H9 (cell line): ENCODE measurements around the gene DBET. TPM values are rescaled to one million over a fixed set of nuclear protein-coding genes. Genes with fewer than 3 reads are reported as not detected.
"Not testable (repeated sequence)": the region's sequence is repeated elsewhere in the genome, so short reads cannot be mapped to it uniquely, and the experiment has no call there.

Experiments used
- DNase-seq: peaks from one replicate; pipeline ENCODE4 v3.0.0-alpha.2; 2017
- H2AFZ ChIP-seq: one replicate; pipeline ENCODE4 v1.6.1; 2013; ENCODE audit warnings: mild to moderate bottlenecking, low read length, control low read depth, moderate library complexity
- H2AK5ac ChIP-seq: 2 replicates; pipeline ENCODE4 v1.6.1; 2013; ENCODE audit warnings: low read length, control low read depth, mixed read lengths; ENCODE audit not compliant: insufficient read length
- H2BK120ac ChIP-seq: one replicate; pipeline ENCODE4 v1.6.1; 2013; ENCODE audit warnings: low read depth, mild to moderate bottlenecking, low read length, control low read depth, inconsistent platforms; ENCODE audit not compliant: poor library complexity, severe bottlenecking
- H2BK12ac ChIP-seq: 2 replicates; pipeline ENCODE4 v1.6.1; 2013; ENCODE audit warnings: low read length, control low read depth, mixed read lengths, low read depth; ENCODE audit not compliant: insufficient read length
- H2BK15ac ChIP-seq: 2 replicates; pipeline ENCODE4 v1.6.1; 2013; ENCODE audit warnings: low read depth, low read length, control low read depth
- H2BK20ac ChIP-seq: one replicate; pipeline ENCODE4 v1.6.1; 2013; ENCODE audit warnings: low read depth, mild to moderate bottlenecking, low read length, control low read depth, inconsistent platforms; ENCODE audit not compliant: poor library complexity, severe bottlenecking
- H2BK5ac ChIP-seq: 2 replicates; pipeline ENCODE4 v1.6.1; 2013; ENCODE audit warnings: low read length, control low read depth, mixed read lengths; ENCODE audit not compliant: insufficient read length
- H3K14ac ChIP-seq: 2 replicates; pipeline ENCODE4 v1.6.1; 2013; ENCODE audit warnings: low read length, control low read depth; ENCODE audit not compliant: insufficient read depth
- H3K18ac ChIP-seq: 2 replicates; pipeline ENCODE4 v1.6.1; 2013; ENCODE audit warnings: low read depth, mild to moderate bottlenecking, mixed read lengths, low read length, control low read depth; ENCODE audit not compliant: insufficient read length
- H3K23ac ChIP-seq: 2 replicates; pipeline ENCODE4 v1.6.1; 2013; ENCODE audit warnings: low read length, control low read depth, mixed read lengths, low read depth; ENCODE audit not compliant: insufficient read length
- H3K23me2 ChIP-seq: 2 replicates; pipeline ENCODE4 v1.6.1; 2013; ENCODE audit warnings: low read depth, mild to moderate bottlenecking, mixed read lengths, low read length, control low read depth; ENCODE audit not compliant: insufficient read length, poor library complexity, severe bottlenecking
- H3K27ac ChIP-seq: 2 replicates; pipeline ENCODE4 v1.5.1; 2013; ENCODE audit warnings: low read length, control low read depth, mixed read lengths, low read depth; ENCODE audit not compliant: insufficient read length
- H3K27me3 ChIP-seq: 2 replicates; pipeline ENCODE4 v1.6.1; 2013; ENCODE audit warnings: low read length, control low read depth, inconsistent platforms; ENCODE audit not compliant: insufficient read depth
- H3K4ac ChIP-seq: 2 replicates; pipeline ENCODE4 v1.6.1; 2013; ENCODE audit warnings: low read depth, mild to moderate bottlenecking, control low read depth, inconsistent platforms, low read length, moderate library complexity
- H3K4me1 ChIP-seq: 2 replicates; pipeline ENCODE4 v1.6.1; 2013; ENCODE audit warnings: low read length, control low read depth, inconsistent platforms; ENCODE audit not compliant: insufficient read depth
- H3K4me2 ChIP-seq: 2 replicates; pipeline ENCODE4 v1.6.1; 2013; ENCODE audit warnings: low read length, control low read depth, mixed read lengths; ENCODE audit not compliant: insufficient read length, insufficient read depth
- H3K56ac ChIP-seq: 2 replicates; pipeline ENCODE4 v1.6.1; 2013; ENCODE audit warnings: low read depth, mild to moderate bottlenecking, mixed read lengths, low read length, control low read depth; ENCODE audit not compliant: insufficient read length
- H3K79me1 ChIP-seq: 2 replicates; pipeline ENCODE4 v1.6.1; 2013; ENCODE audit warnings: low read depth, mild to moderate bottlenecking, moderate library complexity, low read length, control low read depth, inconsistent platforms; ENCODE audit not compliant: insufficient read depth, poor library complexity, severe bottlenecking
- H3K79me2 ChIP-seq: 2 replicates; pipeline ENCODE4 v1.6.1; 2013; ENCODE audit warnings: low read length, control low read depth, inconsistent platforms; ENCODE audit not compliant: insufficient read depth
- H3K9ac ChIP-seq: 2 replicates; pipeline ENCODE4 v1.6.1; 2013; ENCODE audit warnings: low read length, control low read depth, mixed read lengths; ENCODE audit not compliant: insufficient read length; ENCODE audit errors: extremely low read depth
- H3K9me3 ChIP-seq: one replicate; pipeline ENCODE4 v1.6.1; 2013; ENCODE audit warnings: low read depth, low read length, inconsistent platforms; ENCODE audit not compliant: control insufficient read depth
- H3T11ph ChIP-seq: one replicate; pipeline ENCODE4 v1.6.1; 2013; ENCODE audit warnings: mild to moderate bottlenecking, low read length, control low read depth, inconsistent platforms
- H4K20me1 ChIP-seq: one replicate; pipeline ENCODE4 v1.6.1; 2013; ENCODE audit not compliant: control insufficient read depth, insufficient read length, insufficient read depth
- H4K5ac ChIP-seq: 2 replicates; pipeline ENCODE4 v1.6.1; 2013; ENCODE audit warnings: low read depth, mild to moderate bottlenecking, mixed read lengths, low read length, control low read depth; ENCODE audit not compliant: insufficient read length
- H4K8ac ChIP-seq: replicated peaks from 2 replicates; pipeline ENCODE4 v1.6.1; 2013; ENCODE audit warnings: low read length, control low read depth, mixed read lengths, low read depth; ENCODE audit not compliant: insufficient read length
- H4K91ac ChIP-seq: 2 replicates; pipeline ENCODE4 v1.6.1; 2013; ENCODE audit warnings: low read depth, mild to moderate bottlenecking, moderate library complexity, mixed read lengths, low read length, control low read depth; ENCODE audit not compliant: insufficient read length
- H3K27ac Mint-ChIP-seq, 3 experiments: 2 replicates in 2 of 3; 3 replicates in 1 of 3; pipeline ENCODE4 v1.8.0; 2020 to 2021; ENCODE audit warnings: mixed read lengths in 3 of 3, mild to moderate bottlenecking in 1 of 3, moderate library complexity in 1 of 3
- H3K27me3 Mint-ChIP-seq: 2 replicates; pipeline ENCODE4 v1.8.0; 2021; ENCODE audit warnings: low read depth, mild to moderate bottlenecking, moderate library complexity, mixed read lengths
- H3K36me3 Mint-ChIP-seq, 3 experiments: 2 replicates in 2 of 3; 3 replicates in 1 of 3; pipeline ENCODE4 v1.8.0; 2020 to 2021; ENCODE audit warnings: low read depth in 3 of 3, mixed read lengths in 3 of 3; ENCODE audit not compliant: insufficient read depth in 1 of 3
- H3K4me1 Mint-ChIP-seq, 2 experiments: 2 replicates each; pipeline ENCODE4 v1.8.0; 2020; ENCODE audit warnings: mixed read lengths in 2 of 2
- H3K4me3 Mint-ChIP-seq, 2 experiments: 2 replicates in 1 of 2; 3 replicates in 1 of 2; pipeline ENCODE4 v1.8.0; 2020 to 2021; ENCODE audit warnings: mild to moderate bottlenecking in 2 of 2, mixed read lengths in 2 of 2, moderate library complexity in 1 of 2
- H3K9me3 Mint-ChIP-seq, 2 experiments: 2 replicates in 1 of 2; 3 replicates in 1 of 2; pipeline ENCODE4 v1.8.0; 2020; ENCODE audit warnings: mild to moderate bottlenecking in 2 of 2, mixed read lengths in 2 of 2, moderate library complexity in 1 of 2
- whole genome bisulfite sequencing: extraction: QIAGEN DNeasy Blood & Tissue Kit; methylation state at CpG from one replicate; pipeline ENCODE4 v1.1.7; 2013; ENCODE audit warnings: missing lambda C conversion rate, low lambda C conversion rate, mixed read lengths; ENCODE audit not compliant: insufficient read length; ENCODE audit errors: extremely low coverage; 5-methylcytosine and 5-hydroxymethylcytosine counted together
- total RNA-seq: library from RNA; stranded (reverse); gene quantifications from 2 replicates; pipeline ENCODE4 v1.2.1, GENCODE V29; 2021

The DBET gene
- total RNA-seq, 1 experiment from 2014 or later: not detected

GRCh38 chr4:190031264-190031663, 33.0 kb upstream of the DBET start:
- not testable (repeated sequence) for H2BK12ac ChIP-seq, H3K79me1 ChIP-seq, H2BK120ac ChIP-seq, H2BK15ac ChIP-seq, H2AFZ ChIP-seq, H3K14ac ChIP-seq, H3K79me2 ChIP-seq, H2AK5ac ChIP-seq, H3K27ac Mint-ChIP-seq, H4K5ac ChIP-seq, H3K9ac ChIP-seq, H3K4me3 Mint-ChIP-seq, H2BK5ac ChIP-seq, H4K20me1 ChIP-seq, H3K4me2 ChIP-seq, H3K4me1 ChIP-seq, H3K56ac ChIP-seq, H3K18ac ChIP-seq, H4K8ac ChIP-seq, H3K9me3 ChIP-seq, H3K27ac ChIP-seq, DNase-seq, H3K4ac ChIP-seq, H3K27me3 Mint-ChIP-seq, H3K23me2 ChIP-seq, H3K36me3 Mint-ChIP-seq, H4K91ac ChIP-seq, H3K27me3 ChIP-seq, H3T11ph ChIP-seq, H2BK20ac ChIP-seq, H3K4me1 Mint-ChIP-seq, H3K23ac ChIP-seq
- no CpG with 5 or more reads among the region's 5 CpGs for WGBS
- peaks cover 24 to 33% of the 10 kb centered on the region in 2 experiments for H3K9me3 Mint-ChIP-seq

- H3K4me3 Mint-ChIP-seq, DNase-seq: not testable (repeated sequence)
Measured at GRCh38 chr4:190037704-190038388, 26.5 kb upstream of the DBET start.

More at GRCh38 chr4:190037704-190038388, 26.5 kb upstream of the DBET start:
- H4K5ac ChIP-seq, H3K4me1 Mint-ChIP-seq, H2AK5ac ChIP-seq, H2BK120ac ChIP-seq, H3K18ac ChIP-seq, H3K36me3 Mint-ChIP-seq, H3K4me2 ChIP-seq, H2BK12ac ChIP-seq, H3K79me1 ChIP-seq, H3K79me2 ChIP-seq, H2BK5ac ChIP-seq, H3K27me3 Mint-ChIP-seq, H3K23me2 ChIP-seq, H2BK15ac ChIP-seq, H2AFZ ChIP-seq, H2BK20ac ChIP-seq, H3K27me3 ChIP-seq, H3K9me3 ChIP-seq, H3K4ac ChIP-seq, H4K8ac ChIP-seq, H3K27ac ChIP-seq, H3K23ac ChIP-seq, H3T11ph ChIP-seq, H3K27ac Mint-ChIP-seq, H4K20me1 ChIP-seq, H3K9ac ChIP-seq, H4K91ac ChIP-seq, H3K4me1 ChIP-seq, H3K56ac ChIP-seq, H3K14ac ChIP-seq: not testable (repeated sequence)
- H3K9me3 Mint-ChIP-seq: peaks cover 35 to 51% of the 10 kb centered on the region in 2 experiments
- no CpG with 5 or more reads among the region's 39 CpGs for WGBS
